GM18907 (cell line): Measurements from ENCODE around the gene MBOAT2.
"Not testable (repeated sequence)": the region's sequence is repeated elsewhere in the genome, so short reads cannot be mapped to it uniquely, and the experiment has no call there.

Source experiments
- ATAC-seq: cut with Tn5 transposase; IDR thresholded peaks from one replicate; pipeline ENCODE4 v1.9.1; 2021; ENCODE audit warnings: mild to moderate bottlenecking, moderate library complexity; ENCODE audit not compliant: unreplicated experiment

MBOAT2 gene

GRCh38 chr2:8962890-8963289 lies 40.6 kb downstream of the MBOAT2 start:
- no peak for ATAC-seq

- no peak for ATAC-seq
Observed at GRCh38 chr2:8957628-8958027, 45.9 kb downstream of the MBOAT2 start.

- no peak for ATAC-seq
Observed at GRCh38 chr2:8956774-8957173, 46.7 kb downstream of the MBOAT2 start.

GRCh38 chr2:8954990-8955389 lies 48.5 kb downstream of the MBOAT2 start:
- ATAC-seq = no peak

GRCh38 chr2:8953525-8953924 lies 50.0 kb downstream of the MBOAT2 start:
- ATAC-seq = no peak

- ATAC-seq = no peak
Observed at GRCh38 chr2:8939486-8940114, 63.9 kb downstream of the MBOAT2 start.

- ATAC-seq = no peak
Observed at GRCh38 chr2:8938384-8938783, 65.1 kb downstream of the MBOAT2 start.

GRCh38 chr2:8935982-8936381 lies 67.5 kb downstream of the MBOAT2 start:
- no peak for ATAC-seq

GRCh38 chr2:8934338-8934737 lies 69.1 kb downstream of the MBOAT2 start:
- no peak for ATAC-seq

GRCh38 chr2:8932702-8933101 lies 70.8 kb downstream of the MBOAT2 start:
- ATAC-seq = no peak

- not testable (repeated sequence) for ATAC-seq
Observed at GRCh38 chr2:8930185-8930584, 73.3 kb downstream of the MBOAT2 start.

- no peak for ATAC-seq
Observed at GRCh38 chr2:8929128-8929527, 74.4 kb downstream of the MBOAT2 start.

- no peak for ATAC-seq
Observed at GRCh38 chr2:8927510-8928455, 75.7 kb downstream of the MBOAT2 start.

GRCh38 chr2:8926356-8926755 lies 77.1 kb downstream of the MBOAT2 start:
- ATAC-seq = no peak

GRCh38 chr2:8925411-8925810 lies 78.1 kb downstream of the MBOAT2 start:
- no peak for ATAC-seq

GRCh38 chr2:8923183-8923582 lies 80.3 kb downstream of the MBOAT2 start:
- ATAC-seq = peak; percentile 57

- ATAC-seq = no peak
Observed at GRCh38 chr2:8922431-8922830, 81.1 kb downstream of the MBOAT2 start.

GRCh38 chr2:8918412-8918811 lies 85.1 kb downstream of the MBOAT2 start:
- ATAC-seq = no peak

GRCh38 chr2:8915941-8916340 lies 87.5 kb downstream of the MBOAT2 start:
- ATAC-seq = no peak

- not testable (repeated sequence) for ATAC-seq
Observed at GRCh38 chr2:8913767-8914166, 89.7 kb downstream of the MBOAT2 start.

GRCh38 chr2:8907764-8908288 lies 95.7 kb downstream of the MBOAT2 start:
- no peak for ATAC-seq

GRCh38 chr2:8903924-8904323 lies 99.6 kb downstream of the MBOAT2 start:
- not testable (repeated sequence) for ATAC-seq
